HG03095 (cell line): ENCODE measurements around the gene RPS15A.

Experiments used
- ATAC-seq: cut with Tn5 transposase; IDR thresholded peaks from one replicate; pipeline ENCODE4 v1.9.1; 2021; ENCODE audit warnings: moderate library complexity; ENCODE audit not compliant: unreplicated experiment

The RPS15A gene

GRCh38 chr16:18789850-18790706 lies at the start of gene RPS15A:
Gene RPS15A, minus strand, starts transcription at chr16:18790334. Its CDS starts 1,221 bp downstream, at chr16:18789113.
- peak; percentile 86 for ATAC-seq

- no peak for ATAC-seq
These were observed 49.4 kb upstream of the RPS15A start for GRCh38 chr16:18839555-18839954.

- no peak for ATAC-seq
These were observed 46.6 kb upstream of the RPS15A start for GRCh38 chr16:18836702-18837101.

GRCh38 chr16:18834864-18835263 lies 44.7 kb upstream of the RPS15A start:
- no peak for ATAC-seq

GRCh38 chr16:18833707-18834505 lies 43.8 kb upstream of the RPS15A start:
- no peak for ATAC-seq

GRCh38 chr16:18832613-18833012 lies 42.5 kb upstream of the RPS15A start:
- ATAC-seq: no peak

GRCh38 chr16:18832006-18832405 lies 41.9 kb upstream of the RPS15A start:
- ATAC-seq: no peak

GRCh38 chr16:18829251-18829650 lies 39.1 kb upstream of the RPS15A start:
- no peak for ATAC-seq

- no peak for ATAC-seq
These were observed 37.8 kb upstream of the RPS15A start for GRCh38 chr16:18827890-18828289.

GRCh38 chr16:18816286-18816685 lies 26.2 kb upstream of the RPS15A start:
- no peak for ATAC-seq

GRCh38 chr16:18811925-18812324 lies 21.8 kb upstream of the RPS15A start:
- no peak for ATAC-seq

- no peak for ATAC-seq
These were observed 19.0 kb upstream of the RPS15A start for GRCh38 chr16:18809165-18809564.

- ATAC-seq: no peak
These were observed 15.2 kb upstream of the RPS15A start for GRCh38 chr16:18805257-18805773.

- ATAC-seq: no peak
These were observed 14.4 kb upstream of the RPS15A start for GRCh38 chr16:18804540-18804939.

GRCh38 chr16:18803569-18804462 lies 13.7 kb upstream of the RPS15A start:
- ATAC-seq: no peak

- ATAC-seq: no peak
These were observed 12.7 kb upstream of the RPS15A start for GRCh38 chr16:18802767-18803343.

- ATAC-seq: peak; percentile 89
These were observed 11.2 kb upstream of the RPS15A start, which contains the start of gene ARL6IP1 for GRCh38 chr16:18801145-18801972. Gene ARL6IP1, minus strand, starts transcription at chr16:18801549. Its CDS starts 83 bp downstream, at chr16:18801466.

- ATAC-seq: no peak
These were observed 10.6 kb upstream of the RPS15A start for GRCh38 chr16:18800775-18801144.

GRCh38 chr16:18800293-18800692 lies 10.2 kb upstream of the RPS15A start:
- no peak for ATAC-seq
